OCI-LY3 (cell line): ENCODE data around the gene GRK6.
A peak's percentile ranks its signal among the peaks of the same experiment; 100 is the strongest.

Experiments
- H2AFZ ChIP-seq: fragments of 200-600, 300-600 bp; shearing (Covaris generic); 2 replicates; pipeline ENCODE4 v1.6.0; 2014; ENCODE audit warnings: antibody characterized with exemption, low read depth, low read length
- H3K27ac ChIP-seq: fragments of 200-600, 300-600 bp; sonication (generic); 2 replicates; pipeline ENCODE4 v1.5.1; 2014; ENCODE audit warnings: mild to moderate bottlenecking, low read length, moderate library complexity, mixed read lengths
- H3K27me3 ChIP-seq: fragments of 200-600, 300-600 bp; sonication (generic); 2 replicates; pipeline ENCODE4 v1.6.1; 2014; ENCODE audit warnings: low read depth, low read length, mixed read lengths
- H3K36me3 ChIP-seq: fragments of 200-600, 300-600 bp; sonication (generic); replicated peaks from 2 replicates; pipeline ENCODE3; 2014; ENCODE audit warnings: low read depth, low read length, mixed read lengths
- H3K4me1 ChIP-seq: fragments of 300-600, 200-600 bp; sonication (generic); 2 replicates; pipeline ENCODE4 v1.6.1; 2014; ENCODE audit warnings: low read length, mixed read lengths
- H3K4me2 ChIP-seq: fragments of 200-600, 300-600 bp; sonication (generic); 2 replicates; pipeline ENCODE4 v1.6.1; 2014; ENCODE audit warnings: low read length, mixed read lengths
- H3K4me3 ChIP-seq: fragments of 300-600, 200-600 bp; sonication (generic); 2 replicates; pipeline ENCODE4 v1.5.1; 2014; ENCODE audit warnings: antibody characterized with exemption, mild to moderate bottlenecking, low read length, moderate library complexity
- H3K79me2 ChIP-seq: fragments of 300-600, 200-600 bp; shearing (Covaris generic); 2 replicates; pipeline ENCODE4 v1.6.1; 2014; ENCODE audit warnings: mild to moderate bottlenecking, low read length, mixed read lengths
- H3K9ac ChIP-seq: fragments of 300-600, 200-600 bp; shearing (Covaris generic); 2 replicates; pipeline ENCODE4 v1.6.0; 2014; ENCODE audit warnings: mild to moderate bottlenecking, low read length, moderate library complexity
- H3K9me3 ChIP-seq: fragments of 200-600, 300-600 bp; shearing (Covaris generic); 2 replicates; pipeline ENCODE4 v1.6.1; 2014; ENCODE audit warnings: low read length, mixed read lengths; ENCODE audit not compliant: insufficient read depth
- H4K20me1 ChIP-seq: fragments of 200-600, 300-600 bp; sonication (generic); 2 replicates; pipeline ENCODE4 v1.6.1; 2016; ENCODE audit warnings: low read length, mixed read lengths; ENCODE audit not compliant: insufficient read depth
- EZH2phosphoT487 ChIP-seq: fragments of 200-600 bp; shearing (Covaris generic); IDR thresholded peaks from 2 replicates; pipeline ENCODE4 v1.6.1; 2018; ENCODE audit warnings: antibody characterized with exemption, mixed run types, low read depth
- TF ChIP-seq, protein P1 (sequence below): fragments of 200-600, 300-600 bp; sonication (generic); IDR thresholded peaks from 2 replicates; pipeline ENCODE4 v1.5.1; 2014; ENCODE audit warnings: antibody characterized with exemption, low read length, low read depth

GRK6 gene

DNA sequence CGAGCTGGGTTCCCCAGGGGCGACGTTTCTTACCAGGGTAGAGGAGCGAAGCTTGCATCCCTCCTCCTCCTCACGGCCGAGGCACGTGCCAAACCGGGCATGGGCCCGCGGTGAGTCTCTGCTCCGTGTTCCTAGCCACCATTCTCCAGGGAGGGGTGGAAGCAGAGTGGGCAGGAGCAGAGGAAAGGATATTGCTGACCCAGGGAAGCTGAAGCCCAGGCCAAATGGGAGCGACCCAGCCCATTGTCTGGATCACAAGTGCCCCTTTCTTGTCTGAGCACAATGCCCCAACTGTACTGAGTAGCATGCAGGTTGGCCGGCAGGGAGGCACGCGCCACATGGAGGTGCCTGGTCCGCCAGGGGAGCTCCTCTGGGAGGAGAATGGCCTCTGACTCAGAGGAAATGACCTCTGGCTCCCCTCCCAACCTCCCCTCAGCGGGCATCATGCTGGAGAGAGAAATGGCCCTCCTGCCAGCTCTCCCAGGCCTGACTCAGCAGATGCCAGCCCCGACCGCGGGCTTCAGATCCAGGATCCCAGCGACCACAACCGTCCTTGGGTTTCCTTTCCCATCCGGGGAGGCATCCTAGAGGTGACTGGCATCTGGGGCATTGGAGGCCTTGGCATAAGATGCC is 21.3 kb downstream of the GRK6 start:
- Histone ChIP-seq H3K4me2 (peak overlapping the region; percentile 64), H3K9ac (no peak overlapping the region), H3K27ac (no peak overlapping the region), H2AFZ (no peak overlapping the region), H3K36me3 (no peaks in the 10 kb centered on the region), H3K27me3 (no peaks in the 10 kb centered on the region), H4K20me1 (0 out of 2 replicates have a peak, but pooled peaks cover 2% of the 10 kb centered on the region), H3K4me1 (peaks cover 35% of the 10 kb centered on the region), H3K9me3 (no peaks in the 10 kb centered on the region), H3K79me2 (no peaks in the 10 kb centered on the region), H3K4me3 (peak overlapping the region; percentile 58)
- TF ChIP-seq, protein P1, sequence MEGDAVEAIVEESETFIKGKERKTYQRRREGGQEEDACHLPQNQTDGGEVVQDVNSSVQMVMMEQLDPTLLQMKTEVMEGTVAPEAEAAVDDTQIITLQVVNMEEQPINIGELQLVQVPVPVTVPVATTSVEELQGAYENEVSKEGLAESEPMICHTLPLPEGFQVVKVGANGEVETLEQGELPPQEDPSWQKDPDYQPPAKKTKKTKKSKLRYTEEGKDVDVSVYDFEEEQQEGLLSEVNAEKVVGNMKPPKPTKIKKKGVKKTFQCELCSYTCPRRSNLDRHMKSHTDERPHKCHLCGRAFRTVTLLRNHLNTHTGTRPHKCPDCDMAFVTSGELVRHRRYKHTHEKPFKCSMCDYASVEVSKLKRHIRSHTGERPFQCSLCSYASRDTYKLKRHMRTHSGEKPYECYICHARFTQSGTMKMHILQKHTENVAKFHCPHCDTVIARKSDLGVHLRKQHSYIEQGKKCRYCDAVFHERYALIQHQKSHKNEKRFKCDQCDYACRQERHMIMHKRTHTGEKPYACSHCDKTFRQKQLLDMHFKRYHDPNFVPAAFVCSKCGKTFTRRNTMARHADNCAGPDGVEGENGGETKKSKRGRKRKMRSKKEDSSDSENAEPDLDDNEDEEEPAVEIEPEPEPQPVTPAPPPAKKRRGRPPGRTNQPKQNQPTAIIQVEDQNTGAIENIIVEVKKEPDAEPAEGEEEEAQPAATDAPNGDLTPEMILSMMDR: no peak
- no peak for TF ChIP-seq EZH2phosphoT487

DNA sequence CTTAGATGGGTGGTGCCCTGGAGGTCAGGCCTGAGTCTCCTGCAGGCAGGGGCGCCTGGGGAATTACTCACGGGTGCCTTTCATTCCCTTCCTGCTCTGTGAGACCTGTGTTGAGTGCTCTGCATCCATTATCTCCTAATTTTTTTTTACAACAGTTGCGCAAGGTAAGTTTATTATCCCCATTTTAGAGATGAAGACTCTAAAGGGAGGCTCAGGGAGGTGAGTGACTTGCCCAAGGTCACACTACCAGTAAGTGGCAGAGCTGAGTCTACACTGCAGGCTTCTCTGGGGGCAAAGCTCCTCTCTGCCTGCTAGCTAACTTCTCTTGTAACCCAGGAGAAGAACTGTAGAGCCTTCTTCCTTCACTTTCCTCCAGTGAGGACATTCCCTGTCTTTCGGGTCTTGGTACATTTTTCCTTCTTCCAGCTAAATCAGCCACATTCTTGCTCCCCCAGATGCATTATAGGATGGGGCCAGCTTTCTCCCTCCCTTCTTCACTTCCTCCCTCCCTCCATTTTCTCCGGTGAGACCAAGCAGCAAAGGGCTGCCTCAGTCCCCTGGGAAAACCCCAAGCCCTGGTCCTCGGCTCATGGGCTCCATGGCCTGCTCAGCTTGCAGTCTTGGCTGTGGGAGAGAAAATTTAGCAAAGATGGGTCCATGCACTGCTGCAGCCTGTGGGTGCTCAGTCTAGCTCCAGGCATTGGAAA is 21.9 kb downstream of the GRK6 start:
- Histone ChIP-seq H3K4me2 (peak overlapping the region; percentile 64), H3K79me2 (no peaks in the 10 kb centered on the region), H2AFZ (no peak overlapping the region), H3K27ac (no peak overlapping the region), H4K20me1 (peaks cover 8% of the 10 kb centered on the region), H3K4me1 (peaks cover 38% of the 10 kb centered on the region), H3K9me3 (no peaks in the 10 kb centered on the region), H3K27me3 (no peaks in the 10 kb centered on the region), H3K36me3 (no peaks in the 10 kb centered on the region), H3K9ac (no peak overlapping the region), H3K4me3 (no peak overlapping the region)
- TF ChIP-seq EZH2phosphoT487: no peak
- TF ChIP-seq, protein P1: no peak

DNA sequence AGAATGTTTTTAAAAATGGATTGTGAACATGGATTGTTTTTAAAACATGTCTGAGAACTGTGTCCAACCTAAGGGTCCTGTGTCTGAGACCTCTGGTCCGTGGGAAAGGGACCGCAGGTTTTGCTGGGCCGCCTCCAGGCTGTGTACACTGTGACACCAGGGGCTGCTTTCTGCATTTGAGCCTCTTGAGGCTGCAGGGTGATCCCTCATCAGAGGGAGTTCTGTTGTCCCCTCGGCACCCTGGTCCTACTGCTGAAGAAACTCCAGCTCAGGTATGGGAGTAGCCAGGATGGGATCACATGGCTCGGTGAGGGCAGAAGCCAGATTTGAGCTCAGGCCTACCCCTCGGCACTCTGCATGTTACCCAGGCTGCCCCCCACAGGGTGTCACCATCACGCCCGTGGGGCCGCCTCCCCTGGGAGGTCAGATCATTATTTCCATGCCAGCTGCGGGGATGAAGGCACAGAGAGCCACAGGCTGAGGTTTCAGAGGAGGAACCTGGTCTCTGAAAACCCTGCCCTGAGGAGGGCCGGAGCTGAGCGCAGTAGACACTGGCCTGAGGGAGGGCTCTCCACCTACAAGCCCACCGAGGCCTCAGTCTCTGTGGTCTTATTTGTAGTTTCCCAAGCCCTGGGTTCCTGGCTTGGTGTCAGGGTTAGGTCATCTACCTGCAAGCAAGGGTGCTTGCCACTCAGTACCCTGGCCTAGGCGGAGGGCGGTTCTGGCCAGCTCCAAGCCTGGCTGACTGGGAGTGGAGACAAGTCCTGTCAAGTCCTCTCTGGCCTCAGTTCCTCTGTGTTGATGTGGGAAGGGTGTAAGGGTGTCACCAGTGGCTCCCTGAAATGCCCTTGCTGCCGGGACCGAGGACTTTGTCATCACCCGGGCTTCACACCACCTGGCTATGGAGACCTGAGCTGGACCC is 22.9 kb downstream of the GRK6 start:
- Histone ChIP-seq H3K9ac (no peak overlapping the region), H3K4me2 (no peak overlapping the region), H3K4me1 (peaks cover 44% of the 10 kb centered on the region), H3K79me2 (no peaks in the 10 kb centered on the region), H3K9me3 (no peaks in the 10 kb centered on the region), H3K27me3 (no peaks in the 10 kb centered on the region), H3K27ac (no peak overlapping the region), H4K20me1 (peaks cover 13% of the 10 kb centered on the region), H3K36me3 (no peaks in the 10 kb centered on the region), H2AFZ (no peak overlapping the region), H3K4me3 (no peak overlapping the region)
- no peak for TF ChIP-seq EZH2phosphoT487
- TF ChIP-seq, protein P1: no peak
